Lung (tissue), 12 donors: ENCODE results near the gene TFAP2D. TPM values are rescaled to one million over a fixed set of nuclear protein-coding genes. Genes with fewer than 3 reads are reported as not detected.

Experiments used
- ATAC-seq: fragments of 200-7000 bp; cut with Tn5 transposase; one replicate; pipeline ENCODE4 v1.9.1; 2020; ENCODE audit warnings: moderate number of reproducible peaks; ENCODE audit not compliant: insufficient read depth, low FRiP score
- DNase-seq, 3 donors: peaks; one replicate each; pipeline ENCODE4 v3.0.0-alpha.2; 2013 to 2017
- H3K27ac ChIP-seq, 2 donors: one replicate each; pipeline ENCODE4 v1.5.1; 2013; ENCODE audit warnings: mild to moderate bottlenecking in 2 of 2, moderate library complexity in 2 of 2, control low read depth in 1 of 2, inconsistent platforms in 1 of 2, low read depth in 1 of 2, low read length in 1 of 2
- H3K27me3 ChIP-seq, 3 donors: one replicate each; pipeline ENCODE4 v1.5.1; 2013; ENCODE audit warnings: low read length in 2 of 3; ENCODE audit not compliant: control insufficient read depth in 3 of 3, insufficient read depth in 3 of 3
- H3K36me3 ChIP-seq, 4 donors: one replicate each; pipeline ENCODE4 v1.5.1; 2013; ENCODE audit warnings: low read length in 4 of 4, mild to moderate bottlenecking in 1 of 4, moderate library complexity in 1 of 4; ENCODE audit not compliant: control insufficient read depth in 4 of 4, insufficient read depth in 4 of 4
- H3K4me1 ChIP-seq, 5 donors: one replicate each; pipeline ENCODE4 v1.5.1; 2013; ENCODE audit warnings: low read length in 5 of 5, mild to moderate bottlenecking in 2 of 5, moderate library complexity in 1 of 5; ENCODE audit not compliant: control insufficient read depth in 5 of 5, insufficient read depth in 5 of 5
- H3K4me3 ChIP-seq: one replicate; pipeline ENCODE4 v1.5.1; 2013; ENCODE audit warnings: mild to moderate bottlenecking, control low read depth, moderate library complexity
- H3K9ac ChIP-seq, 2 donors: one replicate each; pipeline ENCODE4 v1.5.1; 2013; ENCODE audit warnings: low read length in 2 of 2, control low read depth in 1 of 2; ENCODE audit not compliant: insufficient read depth in 1 of 2
- H3K9me3 ChIP-seq, 4 donors: one replicate each; pipeline ENCODE4 v1.5.1; 2013; ENCODE audit warnings: low read length in 3 of 4, mild to moderate bottlenecking in 1 of 4, moderate library complexity in 1 of 4; ENCODE audit not compliant: control insufficient read depth in 4 of 4, insufficient read depth in 3 of 4
- CTCF ChIP-seq: IDR thresholded peaks from 2 replicates; pipeline ENCODE4 v1.5.1; 2012; ENCODE audit warnings: mild to moderate bottlenecking; ENCODE audit errors: control extremely low read depth, extremely low read depth
- WGBS, 2 donors: extraction: QIAGEN DNeasy Blood & Tissue Kit; methylation state at CpG; one replicate each; pipeline ENCODE4 v1.1.7; 2013; 5-methylcytosine and 5-hydroxymethylcytosine counted together
- polyA plus RNA-seq, 2 donors: library from polyadenylated mRNA; stranded (reverse); fragments of 200-250 nt; gene quantifications; one replicate each; pipeline ENCODE4 v1.2.1, GENCODE V29; 2013
- total RNA-seq, 2 donors: library from RNA; depleted of rRNA in 1 of 2; stranded (reverse); fragments of >200 nt in 1 of 2; gene quantifications; one replicate each; pipeline ENCODE4 v1.2.1, GENCODE V29; 2014 to 2021
- donor health status: control.
- donor health status: control.
- donor health status: Bipolar disorder and iron deficiency.
- donor health status: healthy.
- donor health status: DM: yes; HTN: yes; CAD: no.

Gene TFAP2D
- total and polyA plus RNA-seq, 4 donors: not detected

DNA sequence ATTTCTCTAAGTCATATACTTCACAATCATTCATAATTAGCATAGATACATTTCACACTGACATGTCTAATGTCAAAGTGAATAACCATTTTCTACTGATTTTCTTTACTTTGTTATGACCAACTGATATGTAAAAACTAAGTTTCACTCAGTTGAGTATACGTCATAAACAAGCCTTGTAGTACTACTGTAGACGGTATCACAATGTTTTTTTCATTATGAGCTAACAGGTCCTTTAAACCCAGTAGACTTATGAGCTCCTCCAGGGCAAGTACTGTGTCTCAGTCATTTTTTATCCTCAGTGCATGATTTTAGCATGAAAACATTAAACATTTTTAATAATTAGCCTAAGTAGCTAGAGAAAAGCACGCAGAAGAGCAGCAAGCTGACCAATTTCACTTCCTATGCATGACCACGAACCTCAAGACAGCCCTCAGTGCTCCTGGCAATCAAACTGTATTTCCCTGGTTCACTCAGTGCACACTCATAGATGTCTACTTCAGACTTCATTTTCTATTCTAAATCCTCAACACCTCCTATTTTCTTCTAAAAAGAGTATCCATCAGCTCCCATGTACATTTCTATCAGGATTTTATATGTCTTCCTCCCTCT is 32.0 kb upstream of the TFAP2D start:
- Histone ChIP-seq H3K9ac (no peak overlapping the region), H3K4me3 (no peak overlapping the region), H3K27me3 (no peaks in the 10 kb centered on the region), H3K4me1 (no peaks in the 10 kb centered on the region), H3K27ac (no peak overlapping the region), H3K9me3 (no peaks in the 10 kb centered on the region), H3K36me3 (no peaks in the 10 kb centered on the region)
- 71 to 78% methylated on average over 4 of the region's 4 CpGs for WGBS, 2 donors
- DNase-seq (no peak), ATAC-seq (no peak)
- TF ChIP-seq CTCF: no peak

- no peak overlapping the region for H3K9ac ChIP-seq
- ATAC-seq (no peak), DNase-seq (no peak)
- no peaks in the 10 kb centered on the region for H3K4me1 ChIP-seq
- no peaks in the 10 kb centered on the region for H3K27me3 ChIP-seq
- H3K27ac ChIP-seq: no peak overlapping the region
- H3K36me3 ChIP-seq: no peaks in the 10 kb centered on the region
- WGBS, 2 donors: 84 to 91% methylated on average over 3 of the region's 3 CpGs
- no peak overlapping the region for H3K4me3 ChIP-seq
- TF ChIP-seq CTCF: no peak
- H3K9me3 ChIP-seq: no peaks in the 10 kb centered on the region
These were observed 24.1 kb upstream of the TFAP2D start for GRCh38 chr6:50689210-50689609.

GRCh38 chr6:50691814-50692495 is 21.4 kb upstream of the TFAP2D start:
- Histone ChIP-seq H3K9ac (no peak overlapping the region), H3K36me3 (no peaks in the 10 kb centered on the region), H3K4me1 (no peaks in the 10 kb centered on the region), H3K4me3 (no peak overlapping the region), H3K9me3 (no peaks in the 10 kb centered on the region), H3K27ac (no peak overlapping the region), H3K27me3 (no peaks in the 10 kb centered on the region)
- WGBS, 2 donors: 77 to 82% methylated on average over 4 of the region's 4 CpGs
- no peak for TF ChIP-seq CTCF
- DNase-seq (no peak), ATAC-seq (no peak)
